H1 (cell line): ENCODE data around the gene UIMC1.

ENCODE experiments used
- BCL11A ChIP-seq, 2 experiments: IDR thresholded peaks; one replicate each; pipeline ENCODE4 v1.6.1; 2011; ENCODE audit warnings: low read depth in 2 of 2, low read length in 2 of 2, mild to moderate bottlenecking in 2 of 2
- CHD1 ChIP-seq: IDR thresholded peaks from 2 replicates; pipeline ENCODE4 v1.6.1; 2012; ENCODE audit warnings: low read depth, low read length, improper control_type of control experiment
- CHD2 ChIP-seq: IDR thresholded peaks from 2 replicates; pipeline ENCODE4 v1.6.1; 2012; ENCODE audit warnings: low read length, improper control_type of control experiment
- GTF2F1 ChIP-seq: IDR thresholded peaks from 2 replicates; pipeline ENCODE4 v1.6.1; 2012; ENCODE audit warnings: low read depth, low read length, improper control_type of control experiment, borderline replicate concordance
- HDAC6 ChIP-seq: IDR thresholded peaks from one replicate; pipeline ENCODE4 v1.7.1; 2012; ENCODE audit warnings: low read depth, mild to moderate bottlenecking, inconsistent platforms, low read length, moderate library complexity
- PHF8 ChIP-seq: fragments of 200-600 bp; sonication (generic); conservative IDR thresholded peaks from 2 replicates; pipeline ENCODE4 v1.7.1; 2012; ENCODE audit warnings: low read depth, mild to moderate bottlenecking, inconsistent platforms, low read length, moderate library complexity
- RAD21 ChIP-seq, 2 experiments: IDR thresholded peaks in 1 of 2; conservative IDR thresholded peaks in 1 of 2; 2 replicates each; pipeline ENCODE4 v1.6.1; 2011; ENCODE audit warnings: low read depth in 2 of 2, low read length in 2 of 2, improper control_type of control experiment in 1 of 2, inconsistent platforms in 1 of 2, mild to moderate bottlenecking in 1 of 2, moderate library complexity in 1 of 2
- SIRT6 ChIP-seq: IDR thresholded peaks from one replicate; pipeline ENCODE4 v1.7.1; 2012; ENCODE audit warnings: low read length, inconsistent platforms
- SRF ChIP-seq: IDR thresholded peaks from 2 replicates; pipeline ENCODE4 v1.6.1; 2011; ENCODE audit warnings: mild to moderate bottlenecking, low read depth, low read length, moderate library complexity
- ZNF274 ChIP-seq: IDR thresholded peaks from 2 replicates; pipeline ENCODE4 v1.7.0; 2012; ENCODE audit warnings: low read length, borderline replicate concordance; ENCODE audit errors: extremely low read depth
- TF ChIP-seq, protein P1 (sequence below), 3 experiments: IDR thresholded peaks; 1 replicate in 2 of 3; 2 replicates in 1 of 3; pipeline versions ENCODE4 v1.5.1 to v1.6.1; 2011; ENCODE audit warnings: low read length in 3 of 3, mild to moderate bottlenecking in 3 of 3, inconsistent platforms in 2 of 3, low read depth in 1 of 3, moderate library complexity in 1 of 3; ENCODE audit not compliant: insufficient read depth in 1 of 3; ENCODE audit errors: control extremely low read depth in 1 of 3
- TF ChIP-seq, protein P2 (sequence below): IDR thresholded peaks from 2 replicates; pipeline ENCODE4 v1.6.1; 2011; ENCODE audit warnings: low read depth, mild to moderate bottlenecking, low read length; ENCODE audit not compliant: insufficient read depth
- TF ChIP-seq, protein P3 (sequence below): IDR thresholded peaks from 2 replicates; pipeline ENCODE4 v1.6.1; 2012; ENCODE audit warnings: inconsistent platforms

DNA sequence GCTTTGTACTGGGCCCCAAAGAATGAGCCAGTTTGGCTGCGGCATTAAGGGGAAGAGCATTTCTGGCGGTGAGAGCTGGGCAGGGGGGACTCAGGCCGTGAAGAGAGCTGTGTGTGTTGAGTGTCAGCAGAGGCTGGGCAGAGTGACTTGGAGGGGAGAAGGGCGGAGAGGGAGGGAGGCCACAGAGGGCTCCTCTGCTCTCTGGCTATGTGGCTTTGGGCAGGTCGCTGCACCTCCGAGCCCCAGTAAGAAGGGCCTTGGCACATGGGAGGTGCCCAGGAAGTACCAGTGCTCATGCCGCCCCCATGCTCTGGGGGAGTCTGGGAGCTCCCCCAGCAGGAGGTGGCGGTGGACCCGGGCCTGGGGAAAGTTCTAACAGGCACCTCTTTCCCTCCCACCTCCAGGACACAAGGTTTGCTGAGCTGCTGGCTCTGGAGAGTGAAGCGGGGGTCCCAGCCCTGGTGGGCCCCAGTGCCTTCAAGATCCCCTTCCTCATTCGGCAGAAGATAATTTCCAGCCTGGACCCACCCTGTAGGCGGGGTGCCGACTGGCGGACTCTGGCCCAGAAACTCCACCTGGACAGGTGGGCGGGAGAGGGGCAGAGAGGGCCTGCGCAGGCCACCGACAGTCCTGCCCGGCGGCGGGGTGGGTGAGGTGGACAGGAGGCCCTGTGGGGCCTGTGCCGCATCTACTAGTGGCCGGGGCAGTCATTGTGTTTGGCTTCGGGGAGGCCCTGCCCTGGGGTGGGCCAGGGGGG is 127.5 kb downstream of the UIMC1 start:
- no peak for TF ChIP-seq BCL11A (IDR thresholded peaks at IDR 0.05; ENCODE audit: low read depth in 2 of 2, low read length in 2 of 2)
- no peak for TF ChIP-seq HDAC6
- TF ChIP-seq RAD21 (IDR thresholded peaks at IDR 0.05 in 1 of 2, conservative IDR thresholded peaks at IDR 0.05 in 1 of 2; ENCODE audit: low read depth in 2 of 2, low read length in 2 of 2): no peak
- no peak for TF ChIP-seq SRF
- TF ChIP-seq, protein P1, sequence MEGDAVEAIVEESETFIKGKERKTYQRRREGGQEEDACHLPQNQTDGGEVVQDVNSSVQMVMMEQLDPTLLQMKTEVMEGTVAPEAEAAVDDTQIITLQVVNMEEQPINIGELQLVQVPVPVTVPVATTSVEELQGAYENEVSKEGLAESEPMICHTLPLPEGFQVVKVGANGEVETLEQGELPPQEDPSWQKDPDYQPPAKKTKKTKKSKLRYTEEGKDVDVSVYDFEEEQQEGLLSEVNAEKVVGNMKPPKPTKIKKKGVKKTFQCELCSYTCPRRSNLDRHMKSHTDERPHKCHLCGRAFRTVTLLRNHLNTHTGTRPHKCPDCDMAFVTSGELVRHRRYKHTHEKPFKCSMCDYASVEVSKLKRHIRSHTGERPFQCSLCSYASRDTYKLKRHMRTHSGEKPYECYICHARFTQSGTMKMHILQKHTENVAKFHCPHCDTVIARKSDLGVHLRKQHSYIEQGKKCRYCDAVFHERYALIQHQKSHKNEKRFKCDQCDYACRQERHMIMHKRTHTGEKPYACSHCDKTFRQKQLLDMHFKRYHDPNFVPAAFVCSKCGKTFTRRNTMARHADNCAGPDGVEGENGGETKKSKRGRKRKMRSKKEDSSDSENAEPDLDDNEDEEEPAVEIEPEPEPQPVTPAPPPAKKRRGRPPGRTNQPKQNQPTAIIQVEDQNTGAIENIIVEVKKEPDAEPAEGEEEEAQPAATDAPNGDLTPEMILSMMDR (IDR thresholded peaks at IDR 0.05; ENCODE audit: control extremely low read depth in 1 of 3, insufficient read depth in 1 of 3, low read depth in 1 of 3, low read length in 3 of 3): no peak
- no peak for TF ChIP-seq CHD1
- TF ChIP-seq PHF8: no peak
- TF ChIP-seq, protein P2, sequence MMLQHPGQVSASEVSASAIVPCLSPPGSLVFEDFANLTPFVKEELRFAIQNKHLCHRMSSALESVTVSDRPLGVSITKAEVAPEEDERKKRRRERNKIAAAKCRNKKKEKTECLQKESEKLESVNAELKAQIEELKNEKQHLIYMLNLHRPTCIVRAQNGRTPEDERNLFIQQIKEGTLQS: no peak
- TF ChIP-seq SIRT6: no peak
- TF ChIP-seq, protein P3, sequence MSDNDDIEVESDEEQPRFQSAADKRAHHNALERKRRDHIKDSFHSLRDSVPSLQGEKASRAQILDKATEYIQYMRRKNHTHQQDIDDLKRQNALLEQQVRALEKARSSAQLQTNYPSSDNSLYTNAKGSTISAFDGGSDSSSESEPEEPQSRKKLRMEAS: no peak
- TF ChIP-seq CHD2: no peak
- TF ChIP-seq GTF2F1: no peak
- TF ChIP-seq ZNF274: no peak
